Measurements from ENCODE around the gene GALNT10.

DNA sequence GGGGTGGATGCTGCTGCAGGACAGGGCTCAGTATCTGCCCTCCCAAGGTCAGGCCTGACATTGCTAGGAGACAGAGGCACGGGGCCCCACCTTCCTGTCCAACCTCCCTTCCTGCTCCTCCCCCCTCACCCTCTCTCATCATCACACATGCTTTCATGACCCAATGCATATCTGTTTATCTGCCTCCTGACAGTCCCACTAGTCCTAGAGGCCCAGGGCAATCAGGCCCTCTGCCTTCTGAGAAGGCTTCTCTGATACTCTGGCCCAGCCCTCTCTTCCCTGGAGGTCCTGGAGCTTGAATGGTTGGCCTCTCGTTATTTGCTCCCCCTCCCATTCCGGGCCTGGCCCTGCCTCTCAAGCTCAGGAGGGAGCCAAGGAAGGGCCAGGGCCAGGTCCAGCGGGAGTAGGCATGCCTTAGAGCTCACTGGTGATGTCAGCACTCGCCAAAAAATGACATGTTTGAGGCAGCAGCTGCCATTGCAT is 164.6 kb downstream of the GALNT10 start:
- TF ChIP-seq SMC3 (IDR thresholded peaks at IDR 0.05; ENCODE audit: low read depth, low read length): no peak
- TF ChIP-seq, protein P1, sequence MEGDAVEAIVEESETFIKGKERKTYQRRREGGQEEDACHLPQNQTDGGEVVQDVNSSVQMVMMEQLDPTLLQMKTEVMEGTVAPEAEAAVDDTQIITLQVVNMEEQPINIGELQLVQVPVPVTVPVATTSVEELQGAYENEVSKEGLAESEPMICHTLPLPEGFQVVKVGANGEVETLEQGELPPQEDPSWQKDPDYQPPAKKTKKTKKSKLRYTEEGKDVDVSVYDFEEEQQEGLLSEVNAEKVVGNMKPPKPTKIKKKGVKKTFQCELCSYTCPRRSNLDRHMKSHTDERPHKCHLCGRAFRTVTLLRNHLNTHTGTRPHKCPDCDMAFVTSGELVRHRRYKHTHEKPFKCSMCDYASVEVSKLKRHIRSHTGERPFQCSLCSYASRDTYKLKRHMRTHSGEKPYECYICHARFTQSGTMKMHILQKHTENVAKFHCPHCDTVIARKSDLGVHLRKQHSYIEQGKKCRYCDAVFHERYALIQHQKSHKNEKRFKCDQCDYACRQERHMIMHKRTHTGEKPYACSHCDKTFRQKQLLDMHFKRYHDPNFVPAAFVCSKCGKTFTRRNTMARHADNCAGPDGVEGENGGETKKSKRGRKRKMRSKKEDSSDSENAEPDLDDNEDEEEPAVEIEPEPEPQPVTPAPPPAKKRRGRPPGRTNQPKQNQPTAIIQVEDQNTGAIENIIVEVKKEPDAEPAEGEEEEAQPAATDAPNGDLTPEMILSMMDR (IDR thresholded peaks at IDR 0.05): no peak
- TF ChIP-seq, protein P2, sequence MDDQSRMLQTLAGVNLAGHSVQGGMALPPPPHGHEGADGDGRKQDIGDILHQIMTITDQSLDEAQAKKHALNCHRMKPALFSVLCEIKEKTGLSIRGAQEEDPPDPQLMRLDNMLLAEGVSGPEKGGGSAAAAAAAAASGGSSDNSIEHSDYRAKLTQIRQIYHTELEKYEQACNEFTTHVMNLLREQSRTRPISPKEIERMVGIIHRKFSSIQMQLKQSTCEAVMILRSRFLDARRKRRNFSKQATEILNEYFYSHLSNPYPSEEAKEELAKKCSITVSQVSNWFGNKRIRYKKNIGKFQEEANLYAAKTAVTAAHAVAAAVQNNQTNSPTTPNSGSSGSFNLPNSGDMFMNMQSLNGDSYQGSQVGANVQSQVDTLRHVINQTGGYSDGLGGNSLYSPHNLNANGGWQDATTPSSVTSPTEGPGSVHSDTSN (IDR thresholded peaks at IDR 0.05): no peak
- TF ChIP-seq CHD2 (IDR thresholded peaks at IDR 0.05; ENCODE audit: low read length, partially characterized antibody): no peak
- TF ChIP-seq TAF1 (IDR thresholded peaks at IDR 0.05; ENCODE audit: borderline replicate concordance, low read depth, low read length): no peak
- TF ChIP-seq SIN3A (IDR thresholded peaks at IDR 0.05; ENCODE audit: borderline replicate concordance, low read depth, low read length): no peak
- TF ChIP-seq RCOR1 (IDR thresholded peaks at IDR 0.05; ENCODE audit: low read length): no peak
- no peak for TF ChIP-seq TCF12 (IDR thresholded peaks at IDR 0.05)
- no peak for TF ChIP-seq JUND (IDR thresholded peaks at IDR 0.05)
- TF ChIP-seq, protein P3, sequence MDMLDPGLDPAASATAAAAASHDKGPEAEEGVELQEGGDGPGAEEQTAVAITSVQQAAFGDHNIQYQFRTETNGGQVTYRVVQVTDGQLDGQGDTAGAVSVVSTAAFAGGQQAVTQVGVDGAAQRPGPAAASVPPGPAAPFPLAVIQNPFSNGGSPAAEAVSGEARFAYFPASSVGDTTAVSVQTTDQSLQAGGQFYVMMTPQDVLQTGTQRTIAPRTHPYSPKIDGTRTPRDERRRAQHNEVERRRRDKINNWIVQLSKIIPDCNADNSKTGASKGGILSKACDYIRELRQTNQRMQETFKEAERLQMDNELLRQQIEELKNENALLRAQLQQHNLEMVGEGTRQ (IDR thresholded peaks at IDR 0.05; ENCODE audit: borderline replicate concordance, low read depth, low read length): no peak
- no peak for TF ChIP-seq EZH2phosphoT487 (IDR thresholded peaks at IDR 0.05; ENCODE audit: borderline replicate concordance, low read depth)
- no peak for TF ChIP-seq POLR2AphosphoS5 (IDR thresholded peaks at IDR 0.05; ENCODE audit: low read depth, low read length)
- TF ChIP-seq EP300 (IDR thresholded peaks at IDR 0.05; ENCODE audit: borderline replicate concordance in 1 of 2, low read depth in 1 of 2, low read length in 1 of 2): no peak
